Endothelial cell (in vitro differentiated cells): ENCODE data around the gene DES. TPM values are rescaled to one million over a fixed set of nuclear protein-coding genes. Genes with fewer than 3 reads are reported as not detected.

ENCODE experiments used
- DNase-seq: peaks from one replicate; pipeline ENCODE4 v3.0.0; 2021; ENCODE audit warnings: low spot score
- H3K27ac Mint-ChIP-seq: one replicate; pipeline ENCODE4 v1.8.0; 2021; ENCODE audit warnings: mixed read lengths, inconsistent platforms; ENCODE audit not compliant: unreplicated experiment
- H3K27me3 Mint-ChIP-seq: one replicate; pipeline ENCODE4 v1.8.0; 2021; ENCODE audit warnings: mild to moderate bottlenecking, moderate library complexity, mixed read lengths, inconsistent platforms; ENCODE audit not compliant: unreplicated experiment
- H3K36me3 Mint-ChIP-seq: one replicate; pipeline ENCODE4 v1.8.0; 2021; ENCODE audit warnings: mild to moderate bottlenecking, low read depth, mixed read lengths, inconsistent platforms; ENCODE audit not compliant: unreplicated experiment
- H3K4me1 Mint-ChIP-seq: one replicate; pipeline ENCODE4 v1.8.0; 2021; ENCODE audit warnings: mild to moderate bottlenecking, mixed read lengths, inconsistent platforms; ENCODE audit not compliant: unreplicated experiment
- H3K4me3 Mint-ChIP-seq: one replicate; pipeline ENCODE4 v1.8.0; 2021; ENCODE audit warnings: mild to moderate bottlenecking, mixed read lengths, inconsistent platforms; ENCODE audit not compliant: unreplicated experiment
- H3K9me3 Mint-ChIP-seq: one replicate; pipeline ENCODE4 v1.8.0; 2021; ENCODE audit warnings: mixed read lengths, inconsistent platforms; ENCODE audit not compliant: unreplicated experiment
- CTCF ChIP-seq: fragments of 200-600 bp; sonication (generic); IDR thresholded peaks from one replicate; pipeline ENCODE4 v1.5.0; 2021; ENCODE audit warnings: antibody characterized with exemption; ENCODE audit not compliant: unreplicated experiment
- total RNA-seq: library from RNA; stranded (reverse); fragmentation: NEBNext Ultra II Directional; extraction: Animal tissue kit (Norgen Biotek cat#: 25700); gene quantifications from one replicate; pipeline ENCODE4 v1.2.1, GENCODE V29; 2021; ENCODE audit not compliant: unreplicated experiment

DES gene
- total RNA-seq, 1 donor from 2014 or later, result 0.10 TPM

GRCh38 chr2:219437690-219438206, 19.6 kb downstream of the DES start:
- H3K9me3 Mint-ChIP-seq, result no peaks in the 10 kb centered on the region

GRCh38 chr2:219438453-219438852, 20.3 kb downstream of the DES start:
- Mint-ChIP-seq H3K27ac (no peak overlapping the region), H3K4me3 (no peak overlapping the region), H3K36me3 (peaks cover 4% of the 10 kb centered on the region), H3K27me3 (peaks cover 24% of the 10 kb centered on the region), H3K9me3 (no peaks in the 10 kb centered on the region), H3K4me1 (peaks cover 16% of the 10 kb centered on the region)
- no peak for DNase-seq
- no peak for TF ChIP-seq CTCF

More at GRCh38 chr2:219437690-219438206, 19.6 kb downstream of the DES start:
- no peak for DNase-seq
- Mint-ChIP-seq H3K27ac (no peak overlapping the region), H3K27me3 (peaks cover 26% of the 10 kb centered on the region), H3K4me3 (no peak overlapping the region), H3K4me1 (peaks cover 10% of the 10 kb centered on the region), H3K36me3 (peaks cover 4% of the 10 kb centered on the region)
- no peak for TF ChIP-seq CTCF

- no peak for TF ChIP-seq CTCF
- DNase-seq, result no peak
Measured at GRCh38 chr2:219439506-219439905, 21.3 kb downstream of the DES start.

GRCh38 chr2:219440388-219441256, 22.4 kb downstream of the DES start:
- DNase-seq, result no peak
- Mint-ChIP-seq H3K27ac (peak overlapping the region; percentile 19), H3K4me3 (peak overlapping the region; percentile 73), H3K9me3 (no peaks in the 10 kb centered on the region), H3K4me1 (peaks cover 16% of the 10 kb centered on the region), H3K27me3 (peaks cover 21% of the 10 kb centered on the region), H3K36me3 (peaks cover 4% of the 10 kb centered on the region)
- TF ChIP-seq CTCF, result no peak

More at GRCh38 chr2:219439506-219439905, 21.3 kb downstream of the DES start:
- Mint-ChIP-seq H3K27ac (no peak overlapping the region), H3K4me3 (no peak overlapping the region), H3K9me3 (no peaks in the 10 kb centered on the region), H3K36me3 (peaks cover 4% of the 10 kb centered on the region), H3K4me1 (peaks cover 16% of the 10 kb centered on the region), H3K27me3 (peaks cover 21% of the 10 kb centered on the region)
